Trophoblast cell (in vitro differentiated cells and primary cell): Measurements from ENCODE around the gene MUC5AC.
"Not testable (repeated sequence)": the region's sequence is repeated elsewhere in the genome, so short reads cannot be mapped to it uniquely, and the experiment has no call there.

Source experiments
- DNase-seq, 2 donors: peaks; one replicate each; pipeline ENCODE4 v3.0.0-alpha.2; 2016
- H2AFZ ChIP-seq: 2 replicates; pipeline ENCODE4 v1.6.1; 2013; ENCODE audit warnings: low read length, moderate library complexity, mild to moderate bottlenecking; ENCODE audit not compliant: insufficient read depth, poor library complexity
- H2AK5ac ChIP-seq: 2 replicates; pipeline ENCODE4 v1.6.1; 2013; ENCODE audit warnings: mild to moderate bottlenecking, low read length
- H2BK120ac ChIP-seq: 2 replicates; pipeline ENCODE4 v1.6.1; 2013; ENCODE audit warnings: low read length, mild to moderate bottlenecking, moderate library complexity; ENCODE audit not compliant: insufficient read depth, poor library complexity
- H2BK12ac ChIP-seq: 2 replicates; pipeline ENCODE4 v1.6.1; 2013; ENCODE audit warnings: mild to moderate bottlenecking, low read length, moderate library complexity
- H2BK5ac ChIP-seq: 2 replicates; pipeline ENCODE4 v1.6.1; 2013; ENCODE audit warnings: low read length, low read depth, moderate library complexity, mild to moderate bottlenecking; ENCODE audit not compliant: poor library complexity
- H3K14ac ChIP-seq: 2 replicates; pipeline ENCODE4 v1.6.1; 2013; ENCODE audit warnings: mild to moderate bottlenecking, low read length
- H3K18ac ChIP-seq: 2 replicates; pipeline ENCODE4 v1.6.1; 2013; ENCODE audit warnings: mild to moderate bottlenecking, low read length
- H3K23ac ChIP-seq: 2 replicates; pipeline ENCODE4 v1.6.1; 2013; ENCODE audit warnings: low read length
- H3K27ac ChIP-seq: 2 replicates; pipeline ENCODE4 v1.5.1; 2013; ENCODE audit warnings: low read depth, mild to moderate bottlenecking, inconsistent platforms, low read length, moderate library complexity
- H3K27me3 ChIP-seq: 2 replicates; pipeline ENCODE4 v1.6.1; 2013; ENCODE audit warnings: inconsistent platforms, mild to moderate bottlenecking, low read length, moderate library complexity; ENCODE audit not compliant: insufficient read depth
- H3K36me3 ChIP-seq, 2 experiments: 1 replicate in 1 of 2; 2 replicates in 1 of 2; pipeline ENCODE4 v1.6.1; 2013; ENCODE audit warnings: low read length in 2 of 2, mild to moderate bottlenecking in 2 of 2, moderate library complexity in 1 of 2; ENCODE audit not compliant: insufficient read depth in 2 of 2, control insufficient read depth in 1 of 2
- H3K4ac ChIP-seq: 2 replicates; pipeline ENCODE4 v1.6.1; 2013; ENCODE audit warnings: low read depth, mild to moderate bottlenecking, low read length, moderate library complexity
- H3K4me1 ChIP-seq, 2 experiments: 1 replicate in 1 of 2; 2 replicates in 1 of 2; pipeline ENCODE4 v1.6.1; 2013; ENCODE audit warnings: low read length in 2 of 2, mild to moderate bottlenecking in 2 of 2, moderate library complexity in 1 of 2; ENCODE audit not compliant: insufficient read depth in 2 of 2, control insufficient read depth in 1 of 2
- H3K4me2 ChIP-seq: 2 replicates; pipeline ENCODE4 v1.6.1; 2013; ENCODE audit warnings: inconsistent platforms, mild to moderate bottlenecking, low read length, moderate library complexity
- H3K4me3 ChIP-seq: 2 replicates; pipeline ENCODE4 v1.5.1; 2013; ENCODE audit warnings: mild to moderate bottlenecking, low read depth, low read length, inconsistent platforms
- H3K79me1 ChIP-seq: one replicate; pipeline ENCODE4 v1.6.1; 2013; ENCODE audit warnings: low read length
- H3K79me2 ChIP-seq: 2 replicates; pipeline ENCODE4 v1.6.1; 2013; ENCODE audit warnings: low read length, mild to moderate bottlenecking; ENCODE audit not compliant: control insufficient read depth, insufficient read depth, poor library complexity
- H3K9ac ChIP-seq: 2 replicates; pipeline ENCODE4 v1.6.1; 2013; ENCODE audit warnings: mild to moderate bottlenecking, low read length
- H3K9me3 ChIP-seq: 2 replicates; pipeline ENCODE4 v1.6.1; 2013; ENCODE audit warnings: low read depth, mild to moderate bottlenecking, control low read depth, inconsistent platforms, low read length; ENCODE audit not compliant: insufficient read depth
- H4K12ac ChIP-seq: 2 replicates; pipeline ENCODE4 v1.6.1; 2013; ENCODE audit warnings: low read depth, mild to moderate bottlenecking, low read length, moderate library complexity
- H4K8ac ChIP-seq: 2 replicates; pipeline ENCODE4 v1.6.1; 2013; ENCODE audit warnings: low read depth, mild to moderate bottlenecking, low read length, moderate library complexity
- H4K91ac ChIP-seq: one replicate; pipeline ENCODE4 v1.6.1; 2013; ENCODE audit warnings: low read depth, mild to moderate bottlenecking, low read length, moderate library complexity
- WGBS: extraction: QIAGEN DNeasy Blood & Tissue Kit; methylation state at CpG from one replicate; pipeline ENCODE4 v1.1.7; 2013; ENCODE audit warnings: missing lambda C conversion rate; ENCODE audit not compliant: insufficient read length, insufficient coverage; ENCODE audit errors: extremely low coverage; 5-methylcytosine and 5-hydroxymethylcytosine counted together

The MUC5AC gene

DNA sequence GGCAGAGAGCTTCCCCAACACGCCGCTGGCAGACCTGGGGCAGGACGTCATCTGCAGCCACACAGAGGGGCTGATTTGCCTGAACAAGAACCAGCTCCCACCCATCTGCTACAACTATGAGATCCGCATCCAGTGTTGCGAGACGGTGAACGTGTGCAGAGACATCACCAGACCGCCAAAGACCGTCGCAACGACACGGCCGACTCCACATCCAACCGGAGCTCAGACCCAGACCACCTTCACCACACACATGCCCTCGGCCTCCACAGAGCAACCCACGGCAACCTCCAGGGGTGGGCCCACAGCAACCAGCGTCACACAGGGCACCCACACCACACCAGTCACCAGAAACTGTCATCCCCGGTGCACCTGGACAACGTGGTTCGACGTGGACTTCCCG is 26.4 kb downstream of the MUC5AC start:
- H3K27ac ChIP-seq, H3K27me3 ChIP-seq: not testable (repeated sequence)
- WGBS, result no CpG with 5 or more reads among the region's 22 CpGs

DNA sequence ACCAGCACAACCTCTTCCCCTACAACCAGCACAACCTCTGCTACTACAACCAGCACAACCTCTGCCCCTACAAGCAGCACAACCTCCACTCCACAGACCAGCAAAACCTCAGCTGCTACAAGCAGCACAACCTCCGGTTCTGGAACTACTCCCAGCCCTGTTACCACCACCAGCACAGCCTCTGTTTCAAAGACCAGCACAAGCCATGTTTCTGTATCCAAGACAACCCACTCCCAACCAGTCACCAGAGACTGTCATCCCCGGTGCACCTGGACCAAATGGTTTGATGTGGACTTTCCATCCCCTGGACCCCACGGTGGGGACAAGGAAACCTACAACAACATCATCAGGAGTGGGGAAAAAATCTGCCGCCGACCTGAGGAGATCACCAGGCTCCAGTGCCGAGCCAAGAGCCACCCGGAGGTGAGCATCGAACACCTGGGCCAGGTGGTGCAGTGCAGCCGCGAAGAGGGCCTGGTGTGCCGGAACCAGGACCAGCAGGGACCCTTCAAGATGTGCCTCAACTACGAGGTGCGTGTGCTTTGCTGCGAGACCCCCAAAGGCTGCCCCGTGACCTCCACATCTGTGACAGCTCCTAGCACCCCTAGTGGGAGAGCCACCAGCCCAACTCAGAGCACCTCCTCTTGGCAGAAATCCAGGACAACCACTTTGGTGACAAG is 30.8 kb downstream of the MUC5AC start:
- not testable (repeated sequence) for H3K79me2 ChIP-seq, H2BK5ac ChIP-seq, H2AK5ac ChIP-seq, H3K9ac ChIP-seq, H3K4me3 ChIP-seq, H4K8ac ChIP-seq, H3K36me3 ChIP-seq, DNase-seq, H3K4me2 ChIP-seq, H3K14ac ChIP-seq, H2BK120ac ChIP-seq, H3K79me1 ChIP-seq, H3K4me1 ChIP-seq, H2BK12ac ChIP-seq, H4K91ac ChIP-seq, H4K12ac ChIP-seq, H3K4ac ChIP-seq, H3K27ac ChIP-seq, H3K18ac ChIP-seq, H3K27me3 ChIP-seq, H2AFZ ChIP-seq, H3K23ac ChIP-seq
- peaks cover 75% of the 10 kb centered on the region for H3K9me3 ChIP-seq
- no CpG with 5 or more reads among the region's 15 CpGs for WGBS

More for the DNA sequence above, 26.4 kb downstream of the MUC5AC start:
- DNase-seq, H3K14ac ChIP-seq, H3K23ac ChIP-seq, H4K8ac ChIP-seq, H3K36me3 ChIP-seq, H3K9ac ChIP-seq, H2BK12ac ChIP-seq, H2AK5ac ChIP-seq, H3K18ac ChIP-seq, H2AFZ ChIP-seq, H2BK120ac ChIP-seq, H4K12ac ChIP-seq, H3K4ac ChIP-seq, H2BK5ac ChIP-seq, H4K91ac ChIP-seq, H3K4me2 ChIP-seq, H3K4me3 ChIP-seq, H3K79me1 ChIP-seq, H3K4me1 ChIP-seq, H3K79me2 ChIP-seq: not testable (repeated sequence)
- H3K9me3 ChIP-seq, result peaks cover 73% of the 10 kb centered on the region

DNA sequence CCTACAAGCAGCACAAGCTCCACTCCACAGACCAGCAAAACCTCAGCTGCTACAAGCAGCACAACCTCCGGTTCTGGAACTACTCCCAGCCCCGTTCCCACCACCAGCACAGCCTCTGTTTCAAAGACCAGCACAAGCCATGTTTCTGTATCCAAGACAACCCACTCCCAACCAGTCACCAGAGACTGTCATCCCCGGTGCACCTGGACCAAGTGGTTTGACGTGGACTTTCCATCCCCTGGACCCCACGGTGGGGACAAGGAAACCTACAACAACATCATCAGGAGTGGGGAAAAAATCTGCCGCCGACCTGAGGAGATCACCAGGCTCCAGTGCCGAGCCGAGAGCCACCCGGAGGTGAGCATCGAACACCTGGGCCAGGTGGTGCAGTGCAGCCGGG is 32.1 kb downstream of the MUC5AC start:
- H3K36me3 ChIP-seq, H4K8ac ChIP-seq, H3K18ac ChIP-seq, H3K27me3 ChIP-seq, H3K23ac ChIP-seq, H3K14ac ChIP-seq, H2AK5ac ChIP-seq, H3K4me1 ChIP-seq, H3K4me3 ChIP-seq, H4K12ac ChIP-seq, H3K9ac ChIP-seq, H2BK120ac ChIP-seq, H4K91ac ChIP-seq, H3K79me2 ChIP-seq, H2BK12ac ChIP-seq, H3K4me2 ChIP-seq, DNase-seq, H2AFZ ChIP-seq, H3K79me1 ChIP-seq, H3K27ac ChIP-seq, H2BK5ac ChIP-seq, H3K4ac ChIP-seq: not testable (repeated sequence)
- H3K9me3 ChIP-seq, result peaks cover 83% of the 10 kb centered on the region
- no CpG with 5 or more reads among the region's 12 CpGs for WGBS

DNA sequence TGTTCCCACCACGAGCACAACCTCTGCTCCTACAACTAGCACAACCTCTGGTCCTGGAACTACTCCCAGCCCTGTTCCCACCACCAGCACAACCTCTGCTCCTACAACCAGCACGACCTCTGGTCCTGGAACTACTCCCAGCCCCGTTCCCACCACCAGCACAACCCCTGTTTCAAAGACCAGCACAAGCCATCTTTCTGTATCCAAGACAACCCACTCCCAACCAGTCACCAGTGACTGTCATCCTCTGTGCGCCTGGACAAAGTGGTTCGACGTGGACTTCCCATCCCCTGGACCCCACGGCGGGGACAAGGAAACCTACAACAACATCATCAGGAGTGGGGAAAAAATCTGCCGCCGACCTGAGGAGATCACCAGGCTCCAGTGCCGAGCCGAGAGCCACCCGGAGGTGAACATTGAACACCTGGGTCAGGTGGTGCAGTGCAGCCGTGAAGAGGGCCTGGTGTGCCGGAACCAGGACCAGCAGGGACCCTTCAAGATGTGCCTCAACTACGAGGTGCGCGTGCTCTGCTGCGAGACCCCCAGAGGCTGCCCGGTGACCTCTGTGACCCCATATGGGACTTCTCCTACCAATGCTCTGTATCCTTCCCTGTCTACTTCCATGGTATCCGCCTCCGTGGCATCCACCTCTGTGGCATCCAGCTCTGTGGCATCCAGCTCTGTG is 34.2 kb downstream of the MUC5AC start:
- not testable (repeated sequence) for H4K8ac ChIP-seq, H3K27ac ChIP-seq, H3K4me3 ChIP-seq, H3K9ac ChIP-seq, H3K79me1 ChIP-seq, H4K91ac ChIP-seq, H3K4me1 ChIP-seq, H2BK12ac ChIP-seq, H3K36me3 ChIP-seq, H3K27me3 ChIP-seq, H3K23ac ChIP-seq, DNase-seq, H3K18ac ChIP-seq, H2BK5ac ChIP-seq, H3K4ac ChIP-seq, H2AK5ac ChIP-seq, H4K12ac ChIP-seq, H3K14ac ChIP-seq, H3K79me2 ChIP-seq, H2BK120ac ChIP-seq, H2AFZ ChIP-seq, H3K4me2 ChIP-seq
- no CpG with 5 or more reads among the region's 22 CpGs for WGBS
- peaks cover 72% of the 10 kb centered on the region for H3K9me3 ChIP-seq
